Measurements from ENCODE around the gene RPL27A.

The RPL27A gene

DNA sequence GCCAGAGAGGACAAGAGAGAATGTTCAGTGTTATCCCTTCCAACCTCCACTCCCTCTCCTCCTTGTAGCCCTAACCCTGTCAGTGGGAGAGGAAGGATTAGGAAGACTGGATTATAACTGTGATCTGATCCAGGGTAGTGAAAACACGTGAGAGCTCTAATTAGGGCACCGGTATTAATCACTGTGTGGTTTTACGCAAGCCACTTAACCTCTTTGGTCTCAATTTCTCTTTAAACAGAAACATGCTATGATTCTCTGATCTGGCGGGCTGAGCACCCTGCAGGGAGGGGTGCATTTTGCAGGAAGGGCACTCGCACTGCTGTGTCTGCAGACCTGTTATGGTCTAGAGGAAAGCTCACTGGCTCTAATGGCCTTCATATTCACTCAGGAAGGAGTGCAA lies 11.5 kb downstream of the RPL27A start:
- H3K4me3 ChIP-seq (ENCODE audit: low read depth, low read length): no peak overlapping the region

DNA sequence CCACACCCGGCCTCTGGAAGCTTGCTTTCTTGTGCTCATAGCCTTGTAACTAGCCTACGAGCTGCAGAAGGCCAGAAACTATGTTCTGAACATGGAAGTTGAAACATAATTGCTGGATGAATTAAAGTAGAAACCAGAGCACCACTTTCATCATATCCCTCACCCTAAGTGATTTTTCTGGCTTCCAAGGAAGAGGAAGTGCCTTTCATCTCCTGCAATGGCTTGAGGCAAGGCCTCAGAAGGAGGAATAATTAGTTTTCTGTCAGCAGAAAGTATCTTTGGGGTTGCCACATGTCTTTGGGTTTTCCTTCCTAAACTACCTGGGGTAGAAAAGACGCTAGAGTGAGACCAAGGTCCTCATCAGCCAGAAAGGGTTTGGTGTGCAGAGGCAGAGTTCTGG lies 14.5 kb downstream of the RPL27A start:
- H3K4me3 ChIP-seq (ENCODE audit: low read depth, low read length): no peak overlapping the region
- in situ Hi-C loops (cut with HindIII; ENCODE audit: low sequenced_read_pairs): no loop called here
- DNase-seq (ENCODE audit: low read depth): no peak
- TF ChIP-seq, protein P1, sequence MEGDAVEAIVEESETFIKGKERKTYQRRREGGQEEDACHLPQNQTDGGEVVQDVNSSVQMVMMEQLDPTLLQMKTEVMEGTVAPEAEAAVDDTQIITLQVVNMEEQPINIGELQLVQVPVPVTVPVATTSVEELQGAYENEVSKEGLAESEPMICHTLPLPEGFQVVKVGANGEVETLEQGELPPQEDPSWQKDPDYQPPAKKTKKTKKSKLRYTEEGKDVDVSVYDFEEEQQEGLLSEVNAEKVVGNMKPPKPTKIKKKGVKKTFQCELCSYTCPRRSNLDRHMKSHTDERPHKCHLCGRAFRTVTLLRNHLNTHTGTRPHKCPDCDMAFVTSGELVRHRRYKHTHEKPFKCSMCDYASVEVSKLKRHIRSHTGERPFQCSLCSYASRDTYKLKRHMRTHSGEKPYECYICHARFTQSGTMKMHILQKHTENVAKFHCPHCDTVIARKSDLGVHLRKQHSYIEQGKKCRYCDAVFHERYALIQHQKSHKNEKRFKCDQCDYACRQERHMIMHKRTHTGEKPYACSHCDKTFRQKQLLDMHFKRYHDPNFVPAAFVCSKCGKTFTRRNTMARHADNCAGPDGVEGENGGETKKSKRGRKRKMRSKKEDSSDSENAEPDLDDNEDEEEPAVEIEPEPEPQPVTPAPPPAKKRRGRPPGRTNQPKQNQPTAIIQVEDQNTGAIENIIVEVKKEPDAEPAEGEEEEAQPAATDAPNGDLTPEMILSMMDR (IDR thresholded peaks at IDR 0.05; ENCODE audit: low read depth, low read length, missing control alignments): no peak

More for the DNA sequence above, 11.5 kb downstream of the RPL27A start:
- DNase-seq (ENCODE audit: low read depth): no peak
- TF ChIP-seq, protein P1 (IDR thresholded peaks at IDR 0.05; ENCODE audit: low read depth, low read length, missing control alignments): no peak
- in situ Hi-C loops (cut with HindIII; ENCODE audit: low sequenced_read_pairs): no loop called here

DNA sequence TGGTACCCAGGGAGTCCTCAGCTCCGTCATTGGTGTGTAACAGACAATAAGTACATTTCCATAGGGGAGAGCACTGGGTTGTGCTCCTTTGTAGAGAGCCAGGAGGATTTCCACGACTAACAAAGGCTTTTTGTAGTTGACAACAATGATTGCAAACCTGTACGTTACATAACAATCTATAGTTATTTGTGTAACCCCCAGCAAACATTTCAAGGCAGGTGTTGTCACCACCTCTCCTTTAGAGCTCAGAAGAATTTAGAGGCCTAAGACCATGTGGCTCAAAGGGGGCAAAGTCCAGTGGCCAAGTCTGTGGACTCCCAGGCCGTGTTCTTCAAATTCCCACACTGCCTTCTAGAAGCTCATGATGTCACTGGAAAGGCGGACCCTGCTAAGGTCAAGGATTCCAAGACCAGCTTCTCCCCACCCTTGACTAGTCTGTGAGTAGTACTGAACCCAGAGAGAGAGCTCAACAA lies 15.8 kb downstream of the RPL27A start:
- TF ChIP-seq, protein P1 (IDR thresholded peaks at IDR 0.05; ENCODE audit: low read depth, low read length, missing control alignments): no peak
- DNase-seq (ENCODE audit: low read depth): no peak
- no peak overlapping the region for H3K4me3 ChIP-seq (ENCODE audit: low read depth, low read length)
- in situ Hi-C loops (cut with HindIII; ENCODE audit: low sequenced_read_pairs): no loop called here

DNA sequence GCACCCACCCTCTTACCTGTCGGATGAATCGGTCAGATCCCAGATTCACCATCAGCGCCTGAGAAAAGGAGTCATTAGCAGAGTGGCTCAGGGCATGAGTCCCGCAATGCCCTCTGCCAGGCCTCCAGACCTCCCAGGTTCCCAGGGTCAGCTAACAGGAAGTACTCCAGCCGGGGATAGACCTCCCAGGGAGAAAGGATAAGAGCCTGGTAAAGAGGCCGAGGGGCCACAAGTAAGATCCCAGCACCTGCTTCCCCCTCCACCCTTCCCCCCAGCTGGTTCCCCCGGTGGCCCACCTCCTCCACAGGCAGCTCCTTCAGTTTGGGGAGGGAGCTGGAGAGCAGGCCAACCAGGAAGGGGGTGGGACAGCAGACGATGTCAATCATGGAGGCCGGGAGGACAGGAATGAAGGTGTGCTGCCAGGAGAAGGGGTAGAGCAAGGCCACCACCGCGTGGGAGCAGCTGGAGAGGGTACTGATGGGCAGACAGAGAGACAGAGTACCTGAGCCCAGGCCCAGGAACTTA lies 16.4 kb downstream of the RPL27A start:
- H3K4me3 ChIP-seq (ENCODE audit: low read depth, low read length): no peak overlapping the region
- in situ Hi-C loops (cut with HindIII; ENCODE audit: low sequenced_read_pairs): no loop called here
- TF ChIP-seq, protein P1 (IDR thresholded peaks at IDR 0.05; ENCODE audit: low read depth, low read length, missing control alignments): no peak
- DNase-seq (ENCODE audit: low read depth): no peak

DNA sequence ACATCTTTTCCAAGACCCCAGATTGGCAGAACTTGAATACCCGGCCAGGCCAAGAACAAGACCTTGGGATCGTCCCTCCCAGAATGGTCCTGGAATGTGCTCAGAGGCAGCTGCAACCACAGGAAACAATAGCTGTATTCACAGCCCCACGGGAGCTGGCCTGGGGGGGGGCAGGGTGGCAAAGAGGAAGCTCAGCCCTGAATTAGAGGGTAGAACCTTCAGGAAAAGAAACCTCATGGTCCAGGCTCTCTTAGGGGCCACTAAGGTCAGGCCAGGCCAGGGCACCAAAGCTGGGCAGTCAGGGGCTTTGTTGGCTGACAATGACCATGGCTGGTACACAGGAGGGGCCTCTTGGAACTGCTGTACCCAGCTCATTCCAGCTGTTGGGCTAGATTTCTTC lies 17.3 kb downstream of the RPL27A start:
- in situ Hi-C loops (cut with HindIII; ENCODE audit: low sequenced_read_pairs): no loop called here
- TF ChIP-seq, protein P1 (IDR thresholded peaks at IDR 0.05; ENCODE audit: low read depth, low read length, missing control alignments): no peak
- no peak overlapping the region for H3K4me3 ChIP-seq (ENCODE audit: low read depth, low read length)
- no peak for DNase-seq (ENCODE audit: low read depth)

GRCh38 chr11:8701891-8702597 lies 19.5 kb downstream of the RPL27A start:
- TF ChIP-seq, protein P1 (IDR thresholded peaks at IDR 0.05; ENCODE audit: low read depth, low read length, missing control alignments): no peak
- H3K4me3 ChIP-seq (ENCODE audit: low read depth, low read length): no peak overlapping the region
- in situ Hi-C loops (cut with HindIII; ENCODE audit: low sequenced_read_pairs): no loop called here
- DNase-seq (ENCODE audit: low read depth): no peak

All from astrocyte of the cerebellum (primary cell).